Measurements from ENCODE around the gene COL18A1. TPM values are rescaled to one million over a fixed set of nuclear protein-coding genes. Genes with fewer than 3 reads are reported as not detected.

Gene COL18A1
- polyA plus RNA-seq, 1 of the 3 experiments (the other 2 are of a cell fraction), result 118 TPM

DNA sequence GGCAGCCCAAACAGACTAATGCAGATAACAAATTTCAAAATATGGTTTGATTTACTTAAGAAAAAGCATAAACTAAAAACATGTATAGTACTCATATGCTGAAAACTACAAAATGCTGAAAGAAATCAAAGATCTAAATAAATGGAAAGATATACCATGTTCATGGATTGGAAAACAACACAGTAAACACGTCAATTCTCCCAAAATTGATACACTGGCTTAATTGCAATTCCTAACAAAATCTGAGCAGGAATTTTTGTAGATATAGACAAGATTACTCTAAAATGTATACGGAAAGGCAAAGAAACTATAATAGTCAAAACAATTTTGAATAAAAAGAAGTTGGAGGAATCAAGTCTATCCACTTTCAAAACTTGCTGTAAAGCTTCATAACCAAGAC lies 116.3 kb downstream of the COL18A1 start:
- WGBS (ENCODE audit: low lambda C conversion rate), result 96% methylated on average over 2 of the region's 2 CpGs

More for the DNA sequence above, 116.3 kb downstream of the COL18A1 start:
- TF ChIP-seq GABPA (IDR thresholded peaks at IDR 0.05; ENCODE audit: low read depth), result no peak
- TF ChIP-seq, protein P1, sequence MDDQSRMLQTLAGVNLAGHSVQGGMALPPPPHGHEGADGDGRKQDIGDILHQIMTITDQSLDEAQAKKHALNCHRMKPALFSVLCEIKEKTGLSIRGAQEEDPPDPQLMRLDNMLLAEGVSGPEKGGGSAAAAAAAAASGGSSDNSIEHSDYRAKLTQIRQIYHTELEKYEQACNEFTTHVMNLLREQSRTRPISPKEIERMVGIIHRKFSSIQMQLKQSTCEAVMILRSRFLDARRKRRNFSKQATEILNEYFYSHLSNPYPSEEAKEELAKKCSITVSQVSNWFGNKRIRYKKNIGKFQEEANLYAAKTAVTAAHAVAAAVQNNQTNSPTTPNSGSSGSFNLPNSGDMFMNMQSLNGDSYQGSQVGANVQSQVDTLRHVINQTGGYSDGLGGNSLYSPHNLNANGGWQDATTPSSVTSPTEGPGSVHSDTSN (IDR thresholded peaks at IDR 0.05), result no peak
- TF ChIP-seq, protein P2, sequence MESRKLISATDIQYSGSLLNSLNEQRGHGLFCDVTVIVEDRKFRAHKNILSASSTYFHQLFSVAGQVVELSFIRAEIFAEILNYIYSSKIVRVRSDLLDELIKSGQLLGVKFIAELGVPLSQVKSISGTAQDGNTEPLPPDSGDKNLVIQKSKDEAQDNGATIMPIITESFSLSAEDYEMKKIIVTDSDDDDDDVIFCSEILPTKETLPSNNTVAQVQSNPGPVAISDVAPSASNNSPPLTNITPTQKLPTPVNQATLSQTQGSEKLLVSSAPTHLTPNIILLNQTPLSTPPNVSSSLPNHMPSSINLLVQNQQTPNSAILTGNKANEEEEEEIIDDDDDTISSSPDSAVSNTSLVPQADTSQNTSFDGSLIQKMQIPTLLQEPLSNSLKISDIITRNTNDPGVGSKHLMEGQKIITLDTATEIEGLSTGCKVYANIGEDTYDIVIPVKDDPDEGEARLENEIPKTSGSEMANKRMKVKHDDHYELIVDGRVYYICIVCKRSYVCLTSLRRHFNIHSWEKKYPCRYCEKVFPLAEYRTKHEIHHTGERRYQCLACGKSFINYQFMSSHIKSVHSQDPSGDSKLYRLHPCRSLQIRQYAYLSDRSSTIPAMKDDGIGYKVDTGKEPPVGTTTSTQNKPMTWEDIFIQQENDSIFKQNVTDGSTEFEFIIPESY (IDR thresholded peaks at IDR 0.05; ENCODE audit: borderline replicate concordance, low read depth), result no peak
- no peak for TF ChIP-seq TAF1 (IDR thresholded peaks at IDR 0.05; ENCODE audit: borderline replicate concordance, low read depth, low read length)
- TF ChIP-seq TCF12 (IDR thresholded peaks at IDR 0.05), result no peak
- no peak for TF ChIP-seq SMC3 (IDR thresholded peaks at IDR 0.05; ENCODE audit: low read depth, low read length)
- TF ChIP-seq, protein P3, sequence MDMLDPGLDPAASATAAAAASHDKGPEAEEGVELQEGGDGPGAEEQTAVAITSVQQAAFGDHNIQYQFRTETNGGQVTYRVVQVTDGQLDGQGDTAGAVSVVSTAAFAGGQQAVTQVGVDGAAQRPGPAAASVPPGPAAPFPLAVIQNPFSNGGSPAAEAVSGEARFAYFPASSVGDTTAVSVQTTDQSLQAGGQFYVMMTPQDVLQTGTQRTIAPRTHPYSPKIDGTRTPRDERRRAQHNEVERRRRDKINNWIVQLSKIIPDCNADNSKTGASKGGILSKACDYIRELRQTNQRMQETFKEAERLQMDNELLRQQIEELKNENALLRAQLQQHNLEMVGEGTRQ (IDR thresholded peaks at IDR 0.05; ENCODE audit: borderline replicate concordance, low read depth, low read length), result no peak
- no peak for TF ChIP-seq RFX5 (IDR thresholded peaks at IDR 0.05; ENCODE audit: low read length)
- TF ChIP-seq SIN3A (IDR thresholded peaks at IDR 0.05; ENCODE audit: borderline replicate concordance, low read depth, low read length), result no peak
- TF ChIP-seq, protein P4, sequence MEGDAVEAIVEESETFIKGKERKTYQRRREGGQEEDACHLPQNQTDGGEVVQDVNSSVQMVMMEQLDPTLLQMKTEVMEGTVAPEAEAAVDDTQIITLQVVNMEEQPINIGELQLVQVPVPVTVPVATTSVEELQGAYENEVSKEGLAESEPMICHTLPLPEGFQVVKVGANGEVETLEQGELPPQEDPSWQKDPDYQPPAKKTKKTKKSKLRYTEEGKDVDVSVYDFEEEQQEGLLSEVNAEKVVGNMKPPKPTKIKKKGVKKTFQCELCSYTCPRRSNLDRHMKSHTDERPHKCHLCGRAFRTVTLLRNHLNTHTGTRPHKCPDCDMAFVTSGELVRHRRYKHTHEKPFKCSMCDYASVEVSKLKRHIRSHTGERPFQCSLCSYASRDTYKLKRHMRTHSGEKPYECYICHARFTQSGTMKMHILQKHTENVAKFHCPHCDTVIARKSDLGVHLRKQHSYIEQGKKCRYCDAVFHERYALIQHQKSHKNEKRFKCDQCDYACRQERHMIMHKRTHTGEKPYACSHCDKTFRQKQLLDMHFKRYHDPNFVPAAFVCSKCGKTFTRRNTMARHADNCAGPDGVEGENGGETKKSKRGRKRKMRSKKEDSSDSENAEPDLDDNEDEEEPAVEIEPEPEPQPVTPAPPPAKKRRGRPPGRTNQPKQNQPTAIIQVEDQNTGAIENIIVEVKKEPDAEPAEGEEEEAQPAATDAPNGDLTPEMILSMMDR (IDR thresholded peaks at IDR 0.05), result no peak
- TF ChIP-seq MXI1 (IDR thresholded peaks at IDR 0.05; ENCODE audit: low read depth, low read length), result no peak
- no peak for TF ChIP-seq MEF2A (IDR thresholded peaks at IDR 0.05; ENCODE audit: borderline replicate concordance, low read depth)
- TF ChIP-seq EP300 (IDR thresholded peaks at IDR 0.05; ENCODE audit: borderline replicate concordance in 1 of 2, low read depth in 1 of 2, low read length in 1 of 2), result no peak
- no peak for TF ChIP-seq CHD2 (IDR thresholded peaks at IDR 0.05; ENCODE audit: low read length, partially characterized antibody)
- no peak for TF ChIP-seq RAD21 (IDR thresholded peaks at IDR 0.05; ENCODE audit: low read length)
- TF ChIP-seq NRF1 (IDR thresholded peaks at IDR 0.05; ENCODE audit: low read depth, low read length), result no peak
- no peak for TF ChIP-seq RCOR1 (IDR thresholded peaks at IDR 0.05; ENCODE audit: low read length)
- no peak for TF ChIP-seq EZH2phosphoT487 (IDR thresholded peaks at IDR 0.05; ENCODE audit: borderline replicate concordance, low read depth)
- Histone ChIP-seq H4K20me1 (ENCODE audit: insufficient read depth) (no peaks in the 10 kb centered on the region), H3K4me3 (ENCODE audit: low read depth in 2 of 2, low read length in 1 of 2) (no peak overlapping the region), H3K4me2 (no peak overlapping the region), H3K27me3 (ENCODE audit: insufficient read depth) (no peaks in the 10 kb centered on the region), H3K36me3 (replicated peaks in 1 of 2; ENCODE audit: control insufficient read depth in 1 of 2, insufficient read depth in 2 of 2, low read length in 1 of 2) (peaks cover 40 to 42% of the 10 kb centered on the region in 2 experiments), H3K9ac (no peak overlapping the region), H2AFZ (ENCODE audit: low read depth) (no peak overlapping the region), H3F3A (replicated peaks; ENCODE audit: insufficient read depth) (peaks cover 16% of the 10 kb centered on the region), H3K9me2 (no peaks in the 10 kb centered on the region), H3K4me1 (ENCODE audit: control insufficient read depth in 1 of 2, insufficient read depth in 2 of 2, low read depth in 1 of 2, low read length in 1 of 2) (no peaks in the 10 kb centered on the region), H3K9me3 (peaks cover 31% of the 10 kb centered on the region), H3K27ac (ENCODE audit: low read depth in 2 of 2, low read length in 1 of 2) (no peak overlapping the region), H3K79me2 (ENCODE audit: insufficient read depth) (peaks cover 5% of the 10 kb centered on the region; the same call in 1 of the 2 replicates)
- ChIA-PET POLR2A (no interaction called here), CTCF (interaction anchor here (1.0 to 1.2 kb wide), 2 partner anchors 43 to 82 kb away, joined by 3 to 4 read pairs; no protein-coding TSS in a partner anchor)
- no peak for DNase-seq
